Stimulated activated CD8-positive, alpha-beta memory T cell treated with anti-CD3 and anti-CD28 coated beads, Interleukin-2, amount 100 ng/mL, for 48 hours (primary cell): Measurements from ENCODE around the gene PIAS1.
"Not testable (repeated sequence)": the region's sequence is repeated elsewhere in the genome, so short reads cannot be mapped to it uniquely, and the experiment has no call there.

Experiments
- DNase-seq, 2 donors: peaks; one replicate each; pipeline ENCODE4 v3.0.0-alpha.2; 2020; ENCODE audit warnings: low read depth in 2 of 2

Gene PIAS1

GRCh38 chr15:68203486-68203885 is 149.4 kb downstream of the PIAS1 start:
- DNase-seq, result no peak

GRCh38 chr15:68203956-68204355 is 149.8 kb downstream of the PIAS1 start:
- DNase-seq, result no peak

DNA sequence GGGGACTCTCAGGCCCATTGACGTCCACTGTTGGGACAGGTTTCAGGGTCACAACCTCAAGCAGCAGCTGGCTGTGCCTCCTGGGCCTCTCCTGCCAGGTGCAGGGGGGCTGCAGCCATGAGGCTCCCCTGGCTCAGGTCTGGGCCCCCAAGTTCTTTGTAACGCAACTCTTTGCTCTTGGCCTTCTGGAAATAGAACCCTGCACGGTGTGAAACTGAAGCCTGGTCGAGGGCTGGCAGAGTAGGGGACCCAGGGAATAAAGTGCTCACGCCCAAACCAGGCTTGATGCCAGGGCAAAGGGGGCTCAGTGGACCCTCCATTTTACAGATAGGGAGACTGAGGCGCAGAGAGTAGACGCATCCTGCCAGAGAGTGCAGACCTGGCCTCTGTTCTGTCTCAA is 150.2 kb downstream of the PIAS1 start:
- DNase-seq, result no peak

- DNase-seq, result no peak
Measured at GRCh38 chr15:68204776-68205557, 150.9 kb downstream of the PIAS1 start, which contains the start of gene CALML4. Gene CALML4 (minus strand): TSS chr15:68205332. CDS start chr15:68205247, 85 bp downstream.

DNA sequence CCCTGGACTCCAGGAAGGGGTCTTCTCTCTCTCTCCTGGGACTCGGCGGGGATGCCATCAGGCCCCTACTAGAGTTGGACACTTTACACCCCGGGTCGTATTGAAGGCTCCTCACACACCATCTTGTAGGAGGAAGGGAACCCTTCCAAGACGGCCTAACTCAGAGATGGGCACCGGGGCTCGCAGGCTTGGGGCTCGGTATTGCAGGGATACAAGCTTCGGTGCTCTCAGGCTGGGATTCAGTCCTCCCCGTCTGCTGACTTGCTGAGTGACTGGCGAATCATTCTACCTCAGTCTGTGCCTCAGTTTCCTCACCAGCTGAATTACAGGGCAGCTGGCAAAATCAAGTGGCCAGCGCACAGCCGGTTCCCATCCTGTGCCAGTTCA is 151.4 kb downstream of the PIAS1 start:
- DNase-seq, result no peak

GRCh38 chr15:68205954-68206539 is 151.9 kb downstream of the PIAS1 start:
- DNase-seq, result no peak

GRCh38 chr15:68206711-68207151 is 152.6 kb downstream of the PIAS1 start:
- DNase-seq, result no peak

GRCh38 chr15:68207176-68207935 is 153.2 kb downstream of the PIAS1 start:
- DNase-seq, result no peak

DNA sequence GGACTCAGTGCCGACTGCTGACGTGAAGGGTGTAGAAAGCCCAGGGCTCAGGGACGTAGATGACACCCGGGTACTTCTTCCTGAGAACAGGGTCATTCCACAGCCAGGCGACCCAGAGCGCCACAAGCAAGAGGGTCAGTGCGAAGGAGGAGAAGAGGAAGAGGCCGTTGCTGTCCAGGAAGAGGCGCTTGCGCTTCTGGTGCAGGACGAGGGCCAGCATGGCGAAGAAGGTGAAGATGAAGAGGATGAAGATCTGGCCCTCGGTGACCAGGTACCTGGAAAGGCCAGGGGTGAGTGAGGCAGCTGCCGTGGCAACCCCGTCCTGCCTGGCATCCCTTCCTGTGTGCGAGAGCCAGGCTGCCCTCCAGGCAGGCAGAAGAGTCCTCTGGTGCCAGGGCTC is 154.0 kb downstream of the PIAS1 start:
- no peak for DNase-seq

DNA sequence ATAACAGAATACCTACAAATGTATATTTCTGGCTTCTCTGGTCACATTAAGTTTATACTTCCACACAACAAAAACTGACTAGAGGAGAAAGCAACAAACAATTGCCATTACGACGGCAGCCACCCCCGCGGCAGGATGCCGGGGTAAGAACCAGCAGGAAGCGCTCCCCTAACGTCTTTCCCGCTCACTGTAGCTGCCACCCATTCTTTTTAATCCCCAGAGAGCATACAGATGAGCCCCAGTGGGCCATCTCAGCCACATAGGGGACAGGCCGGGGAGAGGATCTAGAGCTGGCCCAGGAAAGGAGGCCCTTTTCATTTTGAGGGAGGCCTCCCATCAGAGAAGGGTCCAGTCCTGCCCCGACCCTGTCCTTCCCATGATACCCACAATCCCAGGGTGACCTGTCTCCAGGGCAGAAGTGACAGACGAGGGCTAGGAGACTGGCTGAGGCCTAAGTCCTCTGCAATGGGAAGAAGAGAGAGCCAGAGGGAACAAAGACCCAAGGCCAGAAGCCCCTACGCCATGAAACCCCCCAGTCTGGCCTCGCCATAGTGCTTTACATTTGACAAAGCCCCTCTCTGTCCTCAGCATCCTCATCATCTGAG is 154.6 kb downstream of the PIAS1 start:
- no peak for DNase-seq

DNA sequence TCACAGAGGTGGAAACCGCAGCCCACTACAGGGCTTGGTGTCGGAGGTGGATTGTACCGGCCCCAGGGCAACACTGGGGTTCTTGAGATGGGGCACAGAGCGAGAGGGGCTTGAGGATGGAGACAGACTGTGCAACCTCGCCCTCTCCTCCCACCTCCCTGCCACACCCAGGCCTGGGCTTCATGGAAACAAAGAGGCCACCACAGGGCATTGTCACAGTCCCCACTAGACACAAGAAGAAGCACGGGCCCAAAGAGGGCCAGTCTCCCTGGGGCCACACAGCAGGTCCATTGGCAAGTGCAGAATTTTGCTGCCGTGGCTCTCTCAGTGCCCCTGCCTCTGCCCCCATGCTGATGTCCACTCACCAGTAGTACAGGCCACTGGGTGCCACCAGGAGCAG is 155.2 kb downstream of the PIAS1 start:
- DNase-seq, result no peak

GRCh38 chr15:68209735-68210408 is 155.8 kb downstream of the PIAS1 start:
- DNase-seq, result peak in 1 of 2 donors; percentile 30

DNA sequence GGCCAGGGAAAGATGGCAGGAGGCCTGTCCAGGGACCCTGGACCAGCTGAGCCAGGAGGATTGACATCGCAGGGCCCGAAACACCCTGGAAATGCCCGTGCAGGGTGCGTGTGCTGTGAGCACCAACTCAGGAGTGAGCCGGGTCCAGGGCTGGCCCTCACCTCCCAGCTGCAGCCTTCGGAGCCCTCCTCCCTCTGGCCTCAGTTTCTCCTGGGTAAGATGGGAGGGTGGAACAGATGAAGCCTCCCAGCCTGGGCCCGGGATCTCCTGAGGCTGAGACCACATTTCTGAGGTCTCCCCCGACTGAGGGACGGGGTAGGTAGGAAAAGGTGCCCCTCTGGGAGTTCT is 156.3 kb downstream of the PIAS1 start:
- DNase-seq, result no peak

GRCh38 chr15:68210821-68211655 is 156.9 kb downstream of the PIAS1 start:
- DNase-seq, result peak; percentile 41 to 53

DNA sequence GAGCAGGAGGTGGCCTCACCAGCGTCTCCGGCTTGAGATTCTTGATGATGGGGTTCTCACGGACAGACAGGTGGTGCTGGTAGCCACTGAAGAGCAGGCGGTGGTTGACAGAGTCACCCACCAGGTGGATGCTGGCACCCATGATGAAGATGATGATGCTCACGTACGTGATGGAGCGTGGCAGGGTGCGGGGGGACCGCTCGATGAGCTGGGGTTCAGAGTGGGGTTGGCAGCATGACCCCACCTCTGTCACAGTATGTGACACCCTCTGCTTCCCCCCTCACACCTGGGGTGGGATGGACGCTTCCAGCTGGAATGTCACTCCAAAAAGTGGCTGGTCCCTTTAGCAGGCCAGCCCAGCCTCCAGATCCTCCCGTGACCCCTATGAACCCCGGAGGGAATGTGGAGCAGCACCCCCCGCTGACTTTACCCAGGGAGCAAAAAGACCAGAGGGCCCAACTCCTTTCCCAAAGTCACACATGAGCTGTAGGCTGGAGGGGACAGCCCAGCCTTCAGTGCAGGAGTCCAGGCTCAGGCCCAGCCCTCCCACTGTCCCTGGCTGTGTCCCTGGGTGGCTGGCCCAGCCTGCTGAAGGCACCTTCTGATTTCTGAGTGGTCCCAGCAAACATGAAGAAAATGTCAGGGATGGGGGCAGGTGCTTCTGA is 157.7 kb downstream of the PIAS1 start:
- DNase-seq, result no peak

GRCh38 chr15:68213491-68213845 is 159.4 kb downstream of the PIAS1 start:
- not testable (repeated sequence) for DNase-seq

- no peak for DNase-seq
Measured at GRCh38 chr15:68213991-68214837, 160.1 kb downstream of the PIAS1 start.

- no peak for DNase-seq
Measured at GRCh38 chr15:68214838-68215254, 160.7 kb downstream of the PIAS1 start.

GRCh38 chr15:68217341-68217740 is 163.2 kb downstream of the PIAS1 start:
- DNase-seq, result no peak
